Measurements from ENCODE around the gene CDADC1.

DNA sequence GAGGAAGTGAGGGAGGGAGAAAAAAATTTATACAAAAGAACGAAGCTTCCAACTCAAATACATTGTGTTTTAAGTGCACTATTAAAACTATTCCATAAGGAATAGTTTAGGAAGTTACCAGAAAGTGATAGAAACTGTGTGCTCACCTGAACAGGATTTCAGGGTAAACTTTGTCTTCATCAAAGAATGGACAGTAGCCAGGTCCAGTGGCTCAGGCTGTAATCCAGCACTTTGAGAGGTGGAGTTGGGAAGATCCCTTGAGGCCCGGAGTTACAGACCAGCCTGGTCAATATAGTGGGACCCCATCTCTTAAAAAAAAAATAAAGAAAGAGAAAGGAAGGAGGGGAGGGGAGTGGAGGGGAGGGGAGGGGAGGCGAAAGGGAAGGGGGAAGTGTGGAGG, 13.0 kb upstream of the CDADC1 start:
- TF ChIP-seq, protein P1, sequence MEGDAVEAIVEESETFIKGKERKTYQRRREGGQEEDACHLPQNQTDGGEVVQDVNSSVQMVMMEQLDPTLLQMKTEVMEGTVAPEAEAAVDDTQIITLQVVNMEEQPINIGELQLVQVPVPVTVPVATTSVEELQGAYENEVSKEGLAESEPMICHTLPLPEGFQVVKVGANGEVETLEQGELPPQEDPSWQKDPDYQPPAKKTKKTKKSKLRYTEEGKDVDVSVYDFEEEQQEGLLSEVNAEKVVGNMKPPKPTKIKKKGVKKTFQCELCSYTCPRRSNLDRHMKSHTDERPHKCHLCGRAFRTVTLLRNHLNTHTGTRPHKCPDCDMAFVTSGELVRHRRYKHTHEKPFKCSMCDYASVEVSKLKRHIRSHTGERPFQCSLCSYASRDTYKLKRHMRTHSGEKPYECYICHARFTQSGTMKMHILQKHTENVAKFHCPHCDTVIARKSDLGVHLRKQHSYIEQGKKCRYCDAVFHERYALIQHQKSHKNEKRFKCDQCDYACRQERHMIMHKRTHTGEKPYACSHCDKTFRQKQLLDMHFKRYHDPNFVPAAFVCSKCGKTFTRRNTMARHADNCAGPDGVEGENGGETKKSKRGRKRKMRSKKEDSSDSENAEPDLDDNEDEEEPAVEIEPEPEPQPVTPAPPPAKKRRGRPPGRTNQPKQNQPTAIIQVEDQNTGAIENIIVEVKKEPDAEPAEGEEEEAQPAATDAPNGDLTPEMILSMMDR (IDR thresholded peaks at IDR 0.05; ENCODE audit: low read depth, low read length) = no peak
- TF ChIP-seq EZH2phosphoT487 (IDR thresholded peaks at IDR 0.05; ENCODE audit: low read depth) = no peak

All from OCI-LY3 (cell line).